GM23248 (cell line): ENCODE data around the gene AGBL5.

ENCODE experiments used
- EZH2 ChIP-seq: fragments of 200-600 bp; sonication (generic); IDR thresholded peaks from 2 replicates; pipeline ENCODE4 v1.6.1; 2018; ENCODE audit warnings: antibody characterized with exemption, mild to moderate bottlenecking; ENCODE audit not compliant: insufficient read depth, poor library complexity, severe bottlenecking
- EZH2phosphoT487 ChIP-seq: fragments of 200-600 bp; sonication (generic); IDR thresholded peaks from 2 replicates; pipeline ENCODE4 v1.6.1; 2018; ENCODE audit warnings: antibody characterized with exemption, moderate library complexity, mild to moderate bottlenecking, low read depth; ENCODE audit not compliant: insufficient read depth

DNA sequence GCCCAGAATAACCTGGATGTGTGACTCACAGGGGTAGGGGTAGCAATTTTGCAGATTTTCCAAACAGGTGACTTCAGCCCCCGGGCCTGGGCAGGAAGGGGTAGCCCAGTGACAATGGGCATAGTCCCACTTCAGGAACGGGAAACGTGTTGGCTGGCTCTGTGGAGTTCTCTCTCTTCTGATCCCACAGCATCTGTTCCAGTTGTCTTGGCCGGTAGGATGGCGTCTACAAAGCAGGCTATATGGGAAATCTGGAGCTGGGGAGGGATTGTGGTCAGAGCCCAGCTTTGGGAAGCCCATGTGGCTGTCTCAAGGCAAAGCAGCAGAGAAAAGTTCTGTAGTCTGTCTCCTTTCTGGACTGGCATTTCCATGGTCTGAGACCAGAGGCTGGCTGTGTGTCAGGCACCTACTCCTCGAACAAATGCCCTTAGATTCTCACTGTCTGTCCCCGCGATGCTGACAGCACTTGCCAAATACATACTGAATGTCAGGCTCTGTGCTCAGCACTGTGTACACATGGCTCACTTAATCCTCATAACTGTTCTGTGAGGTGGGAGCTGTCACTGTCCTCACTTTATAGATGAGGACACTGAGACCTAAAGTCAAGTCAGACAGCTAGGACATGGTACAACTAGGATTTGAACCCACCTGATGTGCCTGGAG is 36.6 kb upstream of the AGBL5 start:
- no peak for TF ChIP-seq EZH2
- no peak for TF ChIP-seq EZH2phosphoT487
